Measurements from ENCODE around the gene PPP1R14C.

GRCh38 chr6:150245148-150245935, 102.5 kb downstream of the PPP1R14C start:
- TF ChIP-seq POLR2A (IDR thresholded peaks at IDR 0.05) (no peak), CTCF (IDR thresholded peaks at IDR 0.05) (no peak)
